GM11168 (cell line): ENCODE results near the gene TKTL2.
"Not testable (repeated sequence)": the region's sequence is repeated elsewhere in the genome, so short reads cannot be mapped to it uniquely, and the experiment has no call there.

ENCODE experiments used
- in situ Hi-C: fragments of 300-500 bp; cut with MboI; formaldehyde crosslinking; loops from one replicate; pipeline ENCODE4 v1.12.0; 2022; ENCODE audit warnings: low sequenced_read_pairs; ENCODE audit not compliant: unreplicated experiment

Gene TKTL2

DNA sequence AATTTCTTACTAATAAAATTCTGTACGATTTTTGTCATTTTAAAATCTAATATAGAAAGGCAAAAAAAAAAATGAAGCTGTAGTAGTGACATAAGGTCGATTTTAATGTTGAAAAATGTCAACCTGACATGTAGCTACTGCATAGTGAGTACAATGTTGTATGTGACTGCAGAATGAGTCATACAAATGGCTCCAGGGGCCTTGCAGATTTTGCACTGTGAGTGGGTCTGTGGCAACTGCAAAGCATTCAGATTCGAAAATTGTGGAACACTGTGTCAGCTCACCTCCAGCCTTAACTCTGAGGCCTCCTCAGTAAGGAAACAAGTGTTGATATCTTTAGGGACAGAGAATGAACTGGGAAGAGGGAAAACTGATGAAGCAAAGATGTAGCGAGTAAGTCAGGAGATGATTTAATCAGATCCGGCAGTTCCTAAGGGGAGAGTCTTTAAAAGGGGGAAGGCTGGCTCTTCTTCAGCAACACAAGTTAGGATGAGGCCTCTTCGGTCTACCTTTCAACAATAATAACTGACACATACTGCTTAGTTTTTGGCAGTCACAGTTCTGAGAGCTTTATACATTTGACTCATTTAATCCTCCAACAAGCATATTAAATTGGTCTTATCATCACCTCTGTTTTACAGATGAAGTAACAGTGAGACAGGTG, 24.9 kb downstream of the TKTL2 start:
- in situ Hi-C loops = no loop called here

DNA sequence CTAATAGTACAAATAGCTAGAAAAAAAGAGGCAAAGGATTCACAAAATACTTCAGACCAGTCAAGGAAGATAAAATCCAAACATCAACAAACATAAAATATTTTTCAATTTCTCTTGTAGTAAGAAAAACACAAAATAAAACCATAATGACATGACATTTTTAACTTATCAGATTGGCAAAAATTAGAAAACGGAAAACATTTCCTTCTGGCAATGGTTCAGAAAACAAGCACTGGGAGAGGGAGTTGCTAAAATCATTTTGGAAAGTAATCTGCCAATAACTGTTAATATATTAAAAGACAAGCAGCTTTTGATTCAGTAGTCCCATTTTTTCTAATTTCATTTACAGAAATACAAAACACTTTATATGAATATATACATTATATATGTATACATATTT, 26.1 kb downstream of the TKTL2 start:
- in situ Hi-C loops = no loop called here

DNA sequence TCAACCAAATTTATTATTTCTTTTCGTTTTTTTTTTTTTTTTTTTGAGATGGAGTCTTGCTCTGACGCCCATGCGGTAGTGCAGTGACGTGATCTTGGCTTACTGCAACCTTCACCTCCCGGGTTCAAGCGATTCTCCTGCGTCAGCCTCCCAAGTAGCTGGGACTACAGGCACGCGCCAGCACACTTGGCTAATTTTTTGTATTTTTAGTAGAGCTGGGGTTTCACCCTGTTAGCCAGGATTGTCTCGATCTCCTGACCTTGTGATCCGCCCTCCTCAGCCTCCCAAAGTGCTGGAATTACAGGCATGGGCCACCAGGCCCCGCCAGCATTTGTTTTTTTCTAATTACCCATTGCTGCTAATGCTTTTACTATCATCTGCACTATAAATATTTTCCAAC, 26.5 kb downstream of the TKTL2 start:
- in situ Hi-C loops = not testable (repeated sequence)

DNA sequence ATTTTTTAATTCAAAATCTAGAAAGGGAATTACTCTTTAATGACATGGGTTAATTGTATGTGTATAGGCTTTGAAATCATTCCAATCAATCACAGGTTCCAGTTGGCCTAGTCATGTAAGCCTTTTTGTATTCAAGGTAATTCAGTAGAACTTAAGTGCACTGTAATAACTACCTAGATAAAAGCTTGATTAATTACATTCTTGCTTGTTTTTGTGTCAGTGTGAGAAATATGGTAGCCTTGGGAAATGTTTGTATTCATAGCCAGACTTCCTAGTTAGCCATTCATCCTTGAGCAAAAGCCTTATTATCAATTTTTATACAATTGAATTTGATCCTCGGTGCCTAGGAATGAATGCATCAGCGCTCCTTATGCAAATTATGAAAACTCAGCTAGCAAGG, 33.5 kb downstream of the TKTL2 start:
- in situ Hi-C loops = no loop called here
